GM23338 (cell line): ENCODE results near the gene TMEM179B.

Source experiments
- CREB1 ChIP-seq: fragments of 250-450 bp; sonication (Bioruptor Pico); IDR thresholded peaks from 2 replicates; pipeline ENCODE4 v1.5.0; 2020; ENCODE audit warnings: low read depth, mild to moderate bottlenecking, moderate library complexity
- EZH2 ChIP-seq: fragments of 200-600 bp; sonication (generic); IDR thresholded peaks from one replicate; pipeline ENCODE4 v1.8.0; 2017; ENCODE audit warnings: antibody characterized with exemption, mild to moderate bottlenecking, low read depth; ENCODE audit not compliant: unreplicated experiment
- EZH2phosphoT487 ChIP-seq: fragments of 200-600 bp; sonication (generic); IDR thresholded peaks from one replicate; pipeline ENCODE4 v1.8.1; 2018; ENCODE audit warnings: antibody characterized with exemption; ENCODE audit not compliant: unreplicated experiment
- JUNB ChIP-seq: IDR thresholded peaks from one replicate; pipeline ENCODE4 v1.6.1; 2016; ENCODE audit warnings: antibody characterized with exemption; ENCODE audit not compliant: unreplicated experiment
- NANOG ChIP-seq: IDR thresholded peaks from 2 replicates; pipeline ENCODE4 v1.6.1; 2016; ENCODE audit warnings: antibody characterized with exemption, borderline replicate concordance
- POLR2AphosphoS5 ChIP-seq: IDR thresholded peaks from 2 replicates; pipeline ENCODE4 v1.6.1; 2016; ENCODE audit warnings: antibody characterized with exemption, low read depth
- STAT1 ChIP-seq: IDR thresholded peaks from one replicate; pipeline ENCODE4 v1.6.1; 2016; ENCODE audit warnings: antibody characterized with exemption; ENCODE audit not compliant: unreplicated experiment
- TF ChIP-seq, protein P1 (sequence below), 2 experiments: fragments of 200-600 bp in 1 of 2; sonication (generic) in 1 of 2; conservative IDR thresholded peaks; 2 replicates each; pipeline versions ENCODE4 v1.5.1 to v1.6.1; 2016 to 2017; ENCODE audit warnings: antibody characterized with exemption in 2 of 2, low read depth in 2 of 2, mild to moderate bottlenecking in 2 of 2, moderate library complexity in 1 of 2
- TF ChIP-seq, protein P2 (sequence below): IDR thresholded peaks from one replicate; pipeline ENCODE4 v1.6.1; 2018; ENCODE audit warnings: antibody characterized with exemption; ENCODE audit not compliant: unreplicated experiment

DNA sequence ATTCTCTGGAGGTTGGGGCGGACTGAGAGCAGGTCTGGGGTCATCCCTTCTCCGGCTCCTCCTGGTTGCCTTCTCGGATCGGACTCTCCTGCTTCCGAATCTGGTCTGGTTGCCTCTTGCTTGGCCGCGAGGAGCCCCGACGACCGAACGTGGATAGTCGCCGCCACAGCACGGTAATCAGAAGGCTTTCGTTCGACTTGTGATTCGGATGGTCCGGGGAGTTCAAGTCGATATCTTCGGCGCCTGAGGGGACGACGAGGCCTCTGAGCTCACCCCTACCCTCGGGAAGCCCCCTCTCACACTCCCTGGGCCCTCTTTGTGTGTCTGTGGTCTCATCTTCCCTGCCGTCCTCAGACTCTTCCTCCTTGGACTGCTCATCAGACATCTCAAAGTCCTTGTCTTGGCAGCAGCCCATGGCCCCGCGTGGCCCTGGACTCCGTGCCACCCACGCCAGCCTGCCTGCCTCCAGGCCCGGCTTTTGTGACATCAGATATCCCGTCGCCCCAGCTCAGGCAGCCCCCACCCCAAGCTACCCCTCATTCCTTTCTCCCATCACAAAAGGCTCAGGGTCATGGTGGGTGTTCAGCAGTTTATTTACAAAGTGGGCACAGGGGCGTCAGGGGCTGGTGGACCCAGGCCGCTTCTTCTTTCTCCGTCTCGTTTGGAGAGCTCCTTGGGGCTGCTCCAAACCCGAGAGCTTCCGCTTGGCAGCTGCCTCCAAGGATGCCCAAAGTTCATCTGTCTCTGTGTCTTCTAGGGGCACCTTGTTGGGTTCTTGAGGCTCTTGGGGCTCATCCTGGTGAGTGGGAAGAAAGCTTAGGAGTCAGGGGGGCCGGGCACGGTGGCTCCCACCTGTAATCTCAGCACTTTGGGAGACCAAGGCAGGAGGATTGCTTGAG, 45.4 kb downstream of the TMEM179B start, which contains the start of gene TEX54:
- TF ChIP-seq, protein P1, sequence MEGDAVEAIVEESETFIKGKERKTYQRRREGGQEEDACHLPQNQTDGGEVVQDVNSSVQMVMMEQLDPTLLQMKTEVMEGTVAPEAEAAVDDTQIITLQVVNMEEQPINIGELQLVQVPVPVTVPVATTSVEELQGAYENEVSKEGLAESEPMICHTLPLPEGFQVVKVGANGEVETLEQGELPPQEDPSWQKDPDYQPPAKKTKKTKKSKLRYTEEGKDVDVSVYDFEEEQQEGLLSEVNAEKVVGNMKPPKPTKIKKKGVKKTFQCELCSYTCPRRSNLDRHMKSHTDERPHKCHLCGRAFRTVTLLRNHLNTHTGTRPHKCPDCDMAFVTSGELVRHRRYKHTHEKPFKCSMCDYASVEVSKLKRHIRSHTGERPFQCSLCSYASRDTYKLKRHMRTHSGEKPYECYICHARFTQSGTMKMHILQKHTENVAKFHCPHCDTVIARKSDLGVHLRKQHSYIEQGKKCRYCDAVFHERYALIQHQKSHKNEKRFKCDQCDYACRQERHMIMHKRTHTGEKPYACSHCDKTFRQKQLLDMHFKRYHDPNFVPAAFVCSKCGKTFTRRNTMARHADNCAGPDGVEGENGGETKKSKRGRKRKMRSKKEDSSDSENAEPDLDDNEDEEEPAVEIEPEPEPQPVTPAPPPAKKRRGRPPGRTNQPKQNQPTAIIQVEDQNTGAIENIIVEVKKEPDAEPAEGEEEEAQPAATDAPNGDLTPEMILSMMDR (conservative IDR thresholded peaks at IDR 0.05; ENCODE audit: low read depth in 2 of 2): no peak
- no peak for TF ChIP-seq STAT1
- TF ChIP-seq, protein P2, sequence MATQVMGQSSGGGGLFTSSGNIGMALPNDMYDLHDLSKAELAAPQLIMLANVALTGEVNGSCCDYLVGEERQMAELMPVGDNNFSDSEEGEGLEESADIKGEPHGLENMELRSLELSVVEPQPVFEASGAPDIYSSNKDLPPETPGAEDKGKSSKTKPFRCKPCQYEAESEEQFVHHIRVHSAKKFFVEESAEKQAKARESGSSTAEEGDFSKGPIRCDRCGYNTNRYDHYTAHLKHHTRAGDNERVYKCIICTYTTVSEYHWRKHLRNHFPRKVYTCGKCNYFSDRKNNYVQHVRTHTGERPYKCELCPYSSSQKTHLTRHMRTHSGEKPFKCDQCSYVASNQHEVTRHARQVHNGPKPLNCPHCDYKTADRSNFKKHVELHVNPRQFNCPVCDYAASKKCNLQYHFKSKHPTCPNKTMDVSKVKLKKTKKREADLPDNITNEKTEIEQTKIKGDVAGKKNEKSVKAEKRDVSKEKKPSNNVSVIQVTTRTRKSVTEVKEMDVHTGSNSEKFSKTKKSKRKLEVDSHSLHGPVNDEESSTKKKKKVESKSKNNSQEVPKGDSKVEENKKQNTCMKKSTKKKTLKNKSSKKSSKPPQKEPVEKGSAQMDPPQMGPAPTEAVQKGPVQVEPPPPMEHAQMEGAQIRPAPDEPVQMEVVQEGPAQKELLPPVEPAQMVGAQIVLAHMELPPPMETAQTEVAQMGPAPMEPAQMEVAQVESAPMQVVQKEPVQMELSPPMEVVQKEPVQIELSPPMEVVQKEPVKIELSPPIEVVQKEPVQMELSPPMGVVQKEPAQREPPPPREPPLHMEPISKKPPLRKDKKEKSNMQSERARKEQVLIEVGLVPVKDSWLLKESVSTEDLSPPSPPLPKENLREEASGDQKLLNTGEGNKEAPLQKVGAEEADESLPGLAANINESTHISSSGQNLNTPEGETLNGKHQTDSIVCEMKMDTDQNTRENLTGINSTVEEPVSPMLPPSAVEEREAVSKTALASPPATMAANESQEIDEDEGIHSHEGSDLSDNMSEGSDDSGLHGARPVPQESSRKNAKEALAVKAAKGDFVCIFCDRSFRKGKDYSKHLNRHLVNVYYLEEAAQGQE: no peak
- no peak for TF ChIP-seq EZH2
- TF ChIP-seq CREB1 (CRISPR knock-in tag): no peak
- TF ChIP-seq JUNB: no peak
- no peak for TF ChIP-seq POLR2AphosphoS5
- no peak for TF ChIP-seq EZH2phosphoT487
- no peak for TF ChIP-seq NANOG
